Measurements from ENCODE around the gene DENND4B.
A peak's percentile ranks its signal among the peaks of the same experiment; 100 is the strongest.
"Not testable (repeated sequence)": the region's sequence is repeated elsewhere in the genome, so short reads cannot be mapped to it uniquely, and the experiment has no call there.

The DENND4B gene

GRCh38 chr1:153946622-153947241 lies at the start of gene DENND4B:
TSS of gene DENND4B (minus strand) at chr1:153946718. CDS start at chr1:153944374, 2,344 bp downstream.
- peak; percentile 81 for DNase-seq

- DNase-seq = no peak
These were observed 49.1 kb upstream of the DENND4B start for GRCh38 chr1:153995640-153996039.

GRCh38 chr1:153995202-153995601 lies 48.7 kb upstream of the DENND4B start:
- no peak for DNase-seq

- DNase-seq = no peak
These were observed 45.3 kb upstream of the DENND4B start for GRCh38 chr1:153991806-153992205.

GRCh38 chr1:153991151-153991630 lies 44.7 kb upstream of the DENND4B start:
- DNase-seq = no peak

- peak; percentile 97 for DNase-seq
These were observed 44.1 kb upstream of the DENND4B start, which contains the start of gene RPS27 for GRCh38 chr1:153990468-153991150. TSS of gene RPS27 (plus strand) at chr1:153990762. CDS start at chr1:153990797, 35 bp downstream.

GRCh38 chr1:153987621-153988020 lies 41.1 kb upstream of the DENND4B start:
- no peak for DNase-seq

- DNase-seq = no peak
These were observed 39.6 kb upstream of the DENND4B start, which contains the start of gene RAB13 for GRCh38 chr1:153985941-153986761. TSS of gene RAB13 (minus strand) at chr1:153986339. CDS start at chr1:153986236, 103 bp downstream.

GRCh38 chr1:153985341-153985912 lies 38.9 kb upstream of the DENND4B start:
- DNase-seq = no peak

- DNase-seq = no peak
These were observed 37.8 kb upstream of the DENND4B start for GRCh38 chr1:153984123-153984894.

GRCh38 chr1:153981735-153982134 lies 35.2 kb upstream of the DENND4B start:
- DNase-seq = not testable (repeated sequence)

GRCh38 chr1:153979091-153979490 lies 32.6 kb upstream of the DENND4B start:
- not testable (repeated sequence) for DNase-seq

- DNase-seq = no peak
These were observed 31.9 kb upstream of the DENND4B start for GRCh38 chr1:153978274-153978909.

GRCh38 chr1:153977250-153978240 lies 31.0 kb upstream of the DENND4B start, which contains the start of gene JTB:
TSS of gene JTB (minus strand) at chr1:153977674. CDS start at chr1:153977252, 422 bp downstream.
- DNase-seq = peak; percentile 87

GRCh38 chr1:153976819-153977249 lies 30.3 kb upstream of the DENND4B start:
- no peak for DNase-seq

GRCh38 chr1:153973525-153973924 lies 27.0 kb upstream of the DENND4B start:
- DNase-seq = no peak

- no peak for DNase-seq
These were observed 26.6 kb upstream of the DENND4B start for GRCh38 chr1:153973071-153973470.

GRCh38 chr1:153970346-153970745 lies 23.8 kb upstream of the DENND4B start:
- DNase-seq = no peak

- no peak for DNase-seq
These were observed 22.5 kb upstream of the DENND4B start for GRCh38 chr1:153968972-153969371.

- no peak for DNase-seq
These were observed 21.9 kb upstream of the DENND4B start for GRCh38 chr1:153968408-153968807.
